HG03565 (cell line): ENCODE data around the gene NAT8L.
"Not testable (repeated sequence)": the region's sequence is repeated elsewhere in the genome, so short reads cannot be mapped to it uniquely, and the experiment has no call there.

Experiments
- ATAC-seq: cut with Tn5 transposase; IDR thresholded peaks from one replicate; pipeline ENCODE4 v1.9.1; 2021; ENCODE audit warnings: mild to moderate bottlenecking, moderate library complexity; ENCODE audit not compliant: unreplicated experiment

Gene NAT8L

DNA sequence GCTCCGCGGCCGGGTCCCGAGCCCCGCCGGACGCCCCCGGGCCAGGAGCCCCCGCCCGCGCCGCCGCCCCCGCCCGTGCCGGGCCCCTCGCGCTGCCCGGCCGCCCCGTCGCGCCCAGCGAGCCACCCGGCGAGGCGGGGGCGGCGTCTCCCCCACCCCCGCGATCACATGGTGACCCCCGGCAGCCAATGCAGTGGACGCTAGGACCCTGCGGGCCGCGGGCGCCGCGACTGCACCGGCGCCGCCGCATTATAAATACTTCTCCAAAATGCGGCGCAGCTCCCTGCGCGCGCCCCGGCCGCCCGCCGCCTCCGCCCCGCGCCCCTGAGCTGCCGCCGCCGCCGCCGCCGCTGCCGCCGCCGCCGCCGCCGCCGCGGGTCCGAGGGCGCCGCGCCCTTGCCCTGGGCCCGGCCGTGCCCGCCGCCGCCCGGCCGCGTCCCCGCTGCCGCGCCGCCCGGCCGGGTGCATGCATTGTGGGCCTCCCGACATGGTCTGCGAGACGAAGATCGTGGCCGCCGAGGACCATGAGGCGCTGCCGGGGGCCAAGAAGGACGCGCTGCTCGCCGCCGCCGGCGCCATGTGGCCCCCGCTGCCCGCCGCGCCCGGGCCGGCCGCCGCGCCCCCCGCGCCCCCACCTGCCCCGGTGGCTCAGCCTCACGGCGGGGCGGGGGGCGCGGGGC is at the start of gene NAT8L:
Gene NAT8L, plus strand, starts transcription at position 282 of the 680 bp plus-strand sequence. Its CDS starts 185 bp downstream, at position 467.
- ATAC-seq: no peak

DNA sequence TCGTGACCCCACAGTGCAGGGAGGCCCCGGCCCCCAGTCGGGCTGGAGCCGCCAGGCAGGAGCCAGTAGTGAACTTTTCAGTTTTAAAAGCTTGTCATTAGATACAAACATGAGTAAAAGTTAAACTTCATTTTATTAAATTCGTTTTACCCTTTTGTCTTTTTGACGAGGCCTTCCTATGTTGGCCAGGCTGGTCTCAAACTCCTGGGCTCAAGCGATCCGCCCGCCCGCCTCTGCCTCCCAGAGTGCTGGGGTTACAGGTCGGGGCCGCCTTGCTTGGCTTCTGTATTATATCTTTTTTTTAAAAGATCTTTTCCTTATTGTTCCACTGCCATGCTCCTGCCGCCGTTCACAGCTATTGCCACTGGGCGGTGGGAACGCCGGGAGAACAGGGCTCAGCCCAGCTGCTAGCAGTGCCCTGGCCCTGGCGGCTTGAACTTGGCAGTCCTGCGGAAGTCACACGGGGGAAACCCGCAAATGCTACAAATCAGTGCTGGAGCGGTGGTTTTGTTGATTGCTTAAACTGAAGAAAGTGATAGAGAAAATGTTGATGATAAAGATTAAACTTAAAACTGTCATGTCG is 49.4 kb upstream of the NAT8L start:
- ATAC-seq: no peak

DNA sequence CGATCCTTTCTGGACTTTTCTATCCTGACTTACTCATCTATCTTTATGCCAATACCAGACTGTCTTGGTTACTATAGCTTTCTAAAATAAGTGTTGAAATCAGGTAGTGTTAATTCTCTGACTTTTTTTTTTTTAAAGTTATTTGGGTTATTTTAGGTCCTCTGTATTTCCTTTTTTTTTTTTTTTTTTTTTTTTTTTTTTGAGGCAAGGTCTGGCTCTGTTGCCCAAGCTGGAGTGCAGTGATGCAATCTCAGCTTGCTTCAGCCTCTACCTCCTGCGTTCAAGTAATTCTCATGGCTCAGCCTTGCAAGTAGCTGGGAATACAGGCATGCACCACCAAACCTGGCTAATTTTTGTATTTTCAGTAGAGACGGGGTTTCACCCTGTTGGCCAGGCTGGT is 47.5 kb upstream of the NAT8L start:
- no peak for ATAC-seq

GRCh38 chr4:2015008-2015407 is 44.1 kb upstream of the NAT8L start:
- ATAC-seq: no peak

DNA sequence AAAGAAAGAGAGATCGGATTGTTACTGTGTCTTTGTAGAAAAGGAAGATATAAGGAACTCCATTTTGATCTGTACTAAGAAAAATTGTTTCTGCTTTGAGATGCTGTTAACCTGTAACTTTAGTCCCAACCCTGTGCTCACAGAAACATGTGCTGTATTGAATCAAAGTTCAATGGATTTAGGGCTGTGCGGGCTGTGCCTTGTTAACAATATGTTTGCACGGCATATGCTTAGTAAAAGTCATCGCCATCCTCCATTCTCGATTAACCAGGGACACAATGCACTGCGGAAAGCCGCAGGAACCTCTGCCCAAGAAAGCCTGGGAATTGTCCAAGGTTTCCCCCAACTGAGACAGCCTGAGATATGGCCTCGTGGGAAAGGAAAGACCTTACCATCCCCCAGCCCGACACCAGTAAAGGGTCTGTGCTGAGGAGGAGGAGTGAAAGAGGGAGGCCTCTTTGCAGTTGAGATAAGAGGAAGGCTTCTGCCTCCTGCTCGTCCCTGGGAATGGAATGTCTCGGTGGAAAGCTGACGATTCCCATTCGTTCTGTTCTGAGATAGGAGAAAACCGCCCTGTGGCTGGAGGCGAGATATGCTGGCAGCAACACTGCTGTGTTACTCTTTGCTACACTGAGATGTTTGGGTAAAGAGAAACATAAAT is 37.6 kb upstream of the NAT8L start:
- not testable (repeated sequence) for ATAC-seq

DNA sequence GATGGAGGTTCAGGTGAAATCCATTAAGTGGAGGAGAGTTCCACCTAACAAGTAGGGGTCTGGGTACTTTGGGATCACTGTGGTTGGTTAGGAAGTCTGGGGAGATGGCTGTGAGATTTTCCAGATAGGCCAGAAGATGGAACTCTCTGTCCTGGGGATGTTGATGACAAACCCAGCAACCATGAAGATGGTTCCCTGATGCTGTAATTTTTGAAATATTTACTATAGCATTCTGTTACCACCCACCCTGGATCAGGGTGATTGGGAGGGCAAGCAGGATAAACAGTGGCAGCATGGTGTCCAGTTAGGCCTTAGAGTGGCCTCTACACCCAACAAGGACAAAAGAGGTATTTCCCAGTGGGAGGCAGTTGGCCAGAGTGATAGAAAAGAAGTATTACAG is 34.4 kb upstream of the NAT8L start:
- ATAC-seq: no peak

- no peak for ATAC-seq
These were observed 33.3 kb upstream of the NAT8L start for GRCh38 chr4:2025817-2026216.

DNA sequence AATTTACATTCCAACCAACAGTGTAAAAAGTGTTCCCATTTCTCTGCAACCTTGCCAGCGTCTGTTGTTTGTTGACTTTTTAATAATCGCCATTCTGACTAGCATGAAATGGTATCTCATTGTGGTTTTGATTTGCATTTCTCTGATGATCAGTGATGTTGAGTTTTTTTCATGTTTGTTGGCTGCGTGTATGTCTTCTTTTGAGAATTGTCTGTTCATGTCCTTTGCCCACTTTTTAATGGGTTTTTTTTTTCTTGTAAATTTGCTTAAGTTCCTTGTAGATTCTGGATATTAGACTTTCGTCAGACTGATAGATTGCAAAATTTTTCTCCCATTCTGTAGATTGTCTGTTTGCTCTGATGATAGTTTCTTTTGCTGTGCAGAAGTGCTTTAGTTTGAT is 32.0 kb upstream of the NAT8L start:
- not testable (repeated sequence) for ATAC-seq

- not testable (repeated sequence) for ATAC-seq
These were observed 28.0 kb upstream of the NAT8L start for GRCh38 chr4:2031161-2031560.

DNA sequence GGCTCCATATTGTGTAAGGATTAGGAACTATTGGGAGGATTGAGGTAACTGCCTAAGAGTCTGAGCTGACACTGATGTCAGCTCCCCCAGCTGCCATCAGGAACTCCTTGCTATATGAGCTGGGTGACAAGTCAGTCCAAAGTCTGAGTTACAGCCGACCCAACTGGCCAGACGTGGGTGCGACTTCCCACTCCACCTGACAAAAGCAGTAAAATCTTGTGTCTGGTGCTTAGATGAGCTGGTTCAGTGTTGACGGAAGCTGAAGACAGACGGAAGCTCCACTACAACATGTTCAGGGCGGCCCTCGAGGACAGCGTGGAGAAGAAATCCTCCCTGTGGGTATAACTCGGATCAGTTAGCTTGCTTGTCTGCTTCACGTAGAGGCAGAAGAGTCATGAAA is 22.8 kb upstream of the NAT8L start:
- ATAC-seq: no peak

- ATAC-seq: no peak
These were observed 22.3 kb upstream of the NAT8L start for GRCh38 chr4:2036866-2037265.

DNA sequence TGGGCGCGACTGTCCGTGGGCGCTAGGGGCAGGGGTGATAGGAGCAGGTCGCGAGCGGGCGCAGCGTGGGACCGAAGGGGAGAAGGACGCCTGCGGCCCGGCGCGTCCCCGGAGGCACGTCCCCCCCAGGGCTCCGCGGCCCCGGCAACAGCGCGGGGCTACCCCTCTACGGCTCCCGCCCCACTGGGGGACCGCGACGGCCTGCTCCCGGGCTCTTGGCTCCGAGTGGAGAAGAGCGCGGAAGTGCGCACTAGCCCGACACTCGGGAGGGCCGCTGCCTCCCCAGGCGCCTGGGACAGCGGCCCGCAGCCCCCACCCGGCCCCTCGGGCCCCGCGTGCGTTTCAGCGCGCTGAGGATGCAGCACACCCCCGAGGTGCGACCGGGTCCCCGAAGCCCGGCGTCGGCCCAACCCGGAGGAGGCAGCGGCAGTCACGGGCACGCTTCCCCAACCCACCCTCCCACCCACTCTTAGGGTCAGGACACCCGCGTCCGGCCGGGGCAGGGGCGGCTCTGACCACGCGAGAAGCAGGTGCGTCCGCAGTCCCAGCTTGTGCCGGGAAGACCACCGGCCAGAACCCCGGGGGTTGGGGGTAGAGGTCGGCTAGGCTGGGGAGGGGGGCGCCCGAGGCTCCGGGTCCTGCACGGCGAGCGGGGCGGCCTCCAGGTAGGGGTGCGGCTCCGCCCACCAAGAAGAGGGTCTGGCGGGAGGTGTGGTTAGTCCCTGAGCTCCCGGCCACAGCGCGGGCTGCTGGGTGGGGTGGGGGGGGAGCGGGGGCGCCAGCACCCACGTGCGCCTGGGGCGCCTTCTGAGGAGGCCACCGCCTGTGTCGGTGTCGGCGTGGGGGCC is 18.5 kb upstream of the NAT8L start:
- ATAC-seq: no peak

GRCh38 chr4:2041239-2042130 is 17.6 kb upstream of the NAT8L start:
- ATAC-seq: no peak

DNA sequence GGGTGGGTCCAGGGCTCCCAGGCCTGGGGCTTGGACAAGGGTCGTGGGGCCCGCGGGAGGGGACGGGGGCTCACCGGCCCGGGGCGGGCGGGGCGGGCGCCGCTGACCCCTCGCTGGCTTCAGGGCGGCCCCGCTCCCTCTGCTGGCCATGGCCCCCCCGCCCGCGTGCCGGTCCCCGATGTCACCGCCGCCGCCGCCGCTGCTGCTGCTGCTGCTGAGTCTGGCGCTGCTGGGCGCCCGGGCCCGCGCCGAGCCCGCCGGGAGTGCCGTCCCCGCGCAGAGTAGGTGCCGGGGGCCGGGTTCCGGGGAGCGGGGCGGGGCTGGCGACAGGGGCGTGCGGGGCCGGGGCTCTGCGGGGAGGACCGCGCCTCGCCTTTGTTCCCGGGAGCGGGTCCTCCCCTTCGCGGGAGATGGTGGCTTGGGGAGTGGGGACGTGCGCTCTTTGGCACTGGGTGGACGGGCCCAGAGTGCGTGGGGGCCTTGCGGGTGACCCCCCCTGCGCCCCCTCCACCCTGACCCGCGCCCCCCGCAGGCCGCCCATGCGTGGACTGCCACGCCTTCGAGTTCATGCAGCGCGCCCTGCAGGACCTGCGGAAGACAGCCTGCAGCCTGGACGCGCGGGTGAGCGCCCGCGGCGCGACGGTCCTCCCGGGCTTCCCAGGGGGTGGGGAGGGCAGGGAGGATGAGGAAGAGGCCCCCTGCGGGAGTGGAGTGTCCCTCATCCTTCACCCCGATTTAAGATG is 16.8 kb upstream of the NAT8L start:
- ATAC-seq: no peak

DNA sequence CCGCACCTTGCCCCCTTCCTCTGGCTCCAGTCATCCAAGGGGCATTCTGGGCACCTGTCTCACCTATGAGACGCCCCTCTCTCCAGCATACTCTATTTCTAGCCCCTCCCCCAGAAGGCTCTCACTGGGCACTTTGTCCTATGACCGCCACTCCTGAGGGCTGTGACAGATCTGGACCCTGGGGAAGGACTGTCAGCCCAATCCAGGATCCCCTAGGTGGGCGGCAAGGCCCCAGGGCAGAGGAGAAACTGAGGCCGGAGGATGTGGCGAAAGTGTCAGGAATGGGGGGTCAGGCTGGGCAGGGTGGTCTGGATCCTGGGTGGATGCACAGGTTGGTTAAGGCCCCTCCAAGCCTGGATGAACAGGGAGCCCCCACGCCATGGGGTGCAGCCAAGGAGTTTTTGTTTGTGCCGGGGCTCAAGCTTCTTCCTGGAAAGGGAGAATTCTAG is 16.2 kb upstream of the NAT8L start:
- ATAC-seq: no peak

GRCh38 chr4:2043396-2044118 is 15.6 kb upstream of the NAT8L start:
- no peak for ATAC-seq

DNA sequence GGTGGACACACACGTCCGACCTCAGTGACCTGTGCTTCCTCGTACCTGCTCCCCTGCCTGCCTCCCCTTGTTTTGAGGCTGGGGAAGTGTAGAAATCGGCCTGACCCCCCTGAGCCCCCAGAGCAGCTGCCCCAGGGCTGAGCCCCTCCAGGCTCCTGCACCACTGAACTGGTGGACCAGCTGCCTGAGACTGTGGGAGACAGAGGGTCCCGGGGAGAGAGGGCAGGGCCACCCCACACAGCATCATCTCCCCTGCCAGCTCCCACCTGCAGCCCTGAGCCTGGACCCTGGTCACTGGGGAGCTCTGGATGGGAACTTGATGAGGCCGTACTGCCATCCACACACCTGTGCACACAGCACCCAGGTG is 15.0 kb upstream of the NAT8L start:
- no peak for ATAC-seq

GRCh38 chr4:2044542-2045517 is 14.3 kb upstream of the NAT8L start:
- no peak for ATAC-seq
